Anterior cingulate cortex (tissue), 58 donors: ENCODE results near the gene DPYD.

ENCODE experiments used
- DNase-seq, 58 donors: peaks; one replicate each; lab custom pipeline; 2025; lab: John Stamatoyannopoulos, UW

Gene DPYD

GRCh38 chr1:97482022-97482421 is 438.8 kb downstream of the DPYD start:
- DNase-seq, result no peak

- no peak for DNase-seq
Observed at GRCh38 chr1:97467445-97467844, 453.4 kb downstream of the DPYD start.

- DNase-seq, result no peak
Observed at GRCh38 chr1:97464305-97464704, 456.5 kb downstream of the DPYD start.

DNA sequence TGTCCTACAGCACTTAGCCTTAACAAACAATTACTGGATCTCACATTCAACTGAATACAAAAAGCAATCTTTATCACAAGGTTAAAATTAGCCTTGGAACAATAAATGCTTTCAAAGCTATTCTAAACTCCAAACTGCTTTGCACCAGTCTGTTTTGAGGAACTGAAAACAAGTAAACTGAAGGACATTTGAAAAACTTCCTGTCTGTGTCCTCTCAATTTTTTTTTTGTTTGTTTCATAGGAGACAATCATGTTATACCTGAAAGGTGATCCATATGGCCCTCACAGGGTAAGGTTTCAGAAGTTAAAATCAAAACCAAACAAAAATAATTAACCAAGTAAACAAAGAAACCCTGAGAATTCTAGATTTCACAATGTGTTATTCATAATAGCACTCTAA is 459.1 kb downstream of the DPYD start:
- DNase-seq, result peak in 1 of 58 donors; percentile 18

- DNase-seq, result no peak
Observed at GRCh38 chr1:97457446-97458089, 463.3 kb downstream of the DPYD start.

GRCh38 chr1:97451944-97452343 is 468.9 kb downstream of the DPYD start:
- no peak for DNase-seq

GRCh38 chr1:97451046-97451826 is 469.6 kb downstream of the DPYD start:
- DNase-seq, result no peak

DNA sequence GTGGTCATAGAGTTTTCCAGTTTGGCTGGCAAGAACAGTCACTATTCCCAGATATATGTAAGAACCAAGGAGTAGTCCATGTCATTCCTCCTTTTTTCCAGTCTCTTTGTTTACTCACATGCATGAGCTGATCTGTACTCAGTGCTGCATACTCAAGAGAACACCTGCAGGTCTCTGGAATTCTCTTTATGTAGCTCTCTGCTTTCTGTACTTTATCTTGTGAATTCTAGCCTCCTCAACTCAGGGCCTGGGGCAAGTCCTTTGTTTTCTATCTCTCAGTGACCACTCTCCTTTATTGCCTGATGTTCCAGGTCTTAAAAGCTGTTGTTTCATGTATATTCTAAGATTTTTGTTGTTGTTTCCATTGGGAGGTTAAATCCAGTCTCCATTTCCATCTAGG is 478.9 kb downstream of the DPYD start:
- DNase-seq, result no peak

- no peak for DNase-seq
Observed at GRCh38 chr1:97433824-97434177, 487.0 kb downstream of the DPYD start.

- no peak for DNase-seq
Observed at GRCh38 chr1:97433094-97433823, 487.6 kb downstream of the DPYD start.

GRCh38 chr1:97427371-97427770 is 493.5 kb downstream of the DPYD start:
- no peak for DNase-seq

- DNase-seq, result no peak
Observed at GRCh38 chr1:97424209-97424608, 496.6 kb downstream of the DPYD start.

DNA sequence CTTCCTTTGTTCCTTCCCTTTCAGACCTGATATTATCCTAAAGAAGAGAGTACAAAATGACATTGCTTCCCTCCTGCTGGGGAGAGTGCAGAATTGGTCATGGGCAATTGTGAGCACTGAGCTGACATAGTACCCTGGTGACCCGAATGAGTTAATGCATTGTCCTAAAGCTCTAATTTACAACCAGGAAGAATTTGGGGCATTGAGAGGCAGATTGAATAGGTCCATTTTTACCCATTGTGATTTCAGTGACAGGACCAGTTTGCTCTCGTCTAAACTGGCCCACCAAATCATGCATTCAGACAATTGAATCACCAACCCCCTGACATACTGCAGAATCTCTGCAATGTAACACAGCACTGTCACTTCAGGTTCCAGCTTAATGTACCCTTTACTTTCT is 497.4 kb downstream of the DPYD start:
- DNase-seq, result peak in 5 of 58 donors; percentile 2 to 21 (median 13)

- DNase-seq, result no peak
Observed at GRCh38 chr1:97417661-97418060, 503.2 kb downstream of the DPYD start.

DNA sequence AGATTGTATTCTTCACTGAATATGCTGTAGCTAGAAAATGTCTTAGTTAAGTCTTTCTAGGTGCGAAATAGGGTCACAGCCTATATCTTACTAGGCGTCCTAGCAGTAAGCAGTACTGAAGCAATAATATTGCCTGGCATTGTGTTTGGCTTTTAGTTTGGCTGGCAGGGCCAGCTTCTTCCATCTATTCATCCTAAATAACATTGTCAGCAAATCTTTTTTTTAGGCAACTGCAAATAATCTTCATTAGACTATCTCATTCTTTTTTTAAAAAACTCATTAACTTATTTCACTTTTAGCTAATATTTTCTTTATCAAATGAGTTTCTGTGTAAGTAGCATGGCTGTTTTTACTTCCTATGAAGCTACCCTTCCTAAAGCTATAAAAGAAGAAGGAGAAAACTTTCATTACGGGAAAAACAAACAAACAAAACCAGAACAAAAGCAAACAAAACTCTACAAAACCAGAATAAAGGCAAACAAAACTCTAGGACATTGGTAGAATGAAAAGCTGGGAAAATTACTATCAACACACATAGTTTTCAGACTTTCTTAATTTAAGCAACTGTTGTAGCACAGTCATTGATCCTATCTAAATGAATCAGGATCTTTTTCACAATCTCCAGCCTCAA is 506.0 kb downstream of the DPYD start:
- DNase-seq, result no peak

DNA sequence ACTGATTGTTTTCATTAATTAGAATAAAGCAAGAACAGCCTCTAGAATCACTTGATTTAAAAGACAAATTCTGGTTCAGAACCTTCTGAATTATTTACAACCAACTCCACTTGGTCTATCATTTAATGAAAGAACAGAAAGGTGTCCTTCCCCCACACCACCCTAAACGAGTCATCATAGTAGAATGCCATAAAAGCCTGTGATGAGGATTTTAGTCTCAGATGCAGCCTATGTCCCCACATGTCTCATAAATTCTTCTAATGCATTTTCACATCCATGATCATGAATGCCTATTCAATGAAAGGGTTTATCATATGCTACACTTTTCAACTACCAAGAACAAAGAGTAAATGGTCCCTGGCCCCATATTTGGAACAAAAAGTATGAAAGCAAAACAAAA is 508.1 kb downstream of the DPYD start:
- DNase-seq, result no peak

GRCh38 chr1:97412166-97412565 is 508.7 kb downstream of the DPYD start:
- no peak for DNase-seq

DNA sequence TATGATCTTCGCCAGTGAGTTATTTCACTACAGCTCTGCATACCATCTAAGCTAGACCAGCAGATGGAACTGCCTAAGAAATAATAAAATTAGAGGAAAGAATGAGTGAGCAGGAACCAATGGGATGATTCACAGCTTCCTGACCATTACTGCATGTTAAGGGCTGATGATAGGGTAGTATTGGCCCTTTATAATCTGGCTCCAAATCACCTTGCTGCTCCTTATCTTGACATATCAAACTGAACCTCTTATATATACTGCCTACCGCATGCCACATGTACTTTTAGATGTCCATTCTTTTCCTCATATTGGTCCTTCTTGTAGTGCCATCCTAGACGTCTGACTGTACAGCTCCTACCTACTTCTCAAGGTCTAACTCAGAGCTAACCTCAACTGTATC is 524.4 kb downstream of the DPYD start:
- DNase-seq, result no peak

- DNase-seq, result no peak
Observed at GRCh38 chr1:97392701-97393100, 528.1 kb downstream of the DPYD start.

DNA sequence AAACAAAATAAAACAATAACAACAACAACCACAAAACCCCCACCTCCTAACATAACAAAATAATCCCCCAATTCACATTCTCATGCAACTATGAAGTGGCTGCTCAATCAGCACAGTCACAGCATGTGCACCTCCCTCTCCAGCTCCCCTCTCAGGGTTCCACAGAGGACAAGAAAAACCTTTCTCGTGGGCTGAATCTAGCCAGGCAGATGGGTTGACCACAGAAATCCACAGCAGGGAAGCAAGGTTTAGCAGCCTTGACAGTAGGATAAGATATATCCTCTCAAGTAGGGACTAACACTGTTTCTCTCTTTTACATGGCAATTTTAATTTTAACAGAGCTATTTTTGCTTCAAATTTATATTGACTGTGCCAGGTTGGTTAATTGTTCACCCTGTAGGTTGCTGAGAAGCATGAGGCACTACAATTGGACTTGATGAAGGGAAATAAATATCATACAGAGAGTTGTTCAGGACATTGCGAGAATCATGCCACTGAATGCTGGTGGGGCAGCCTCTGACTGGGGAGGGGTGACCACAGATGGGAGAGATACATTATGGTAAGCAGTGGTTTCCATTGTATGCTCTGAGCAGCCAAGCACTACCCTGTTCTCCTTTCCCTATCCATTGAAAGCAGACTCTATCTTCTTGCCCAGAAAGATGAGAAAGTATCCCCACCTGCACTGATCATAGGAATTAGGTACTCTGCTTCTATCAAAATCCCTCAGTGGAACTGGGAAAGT is 535.1 kb downstream of the DPYD start:
- no peak for DNase-seq
